ENCODE data around the gene TDRD3.
"Not testable (repeated sequence)": the region's sequence is repeated elsewhere in the genome, so short reads cannot be mapped to it uniquely, and the experiment has no call there.

Gene TDRD3

DNA sequence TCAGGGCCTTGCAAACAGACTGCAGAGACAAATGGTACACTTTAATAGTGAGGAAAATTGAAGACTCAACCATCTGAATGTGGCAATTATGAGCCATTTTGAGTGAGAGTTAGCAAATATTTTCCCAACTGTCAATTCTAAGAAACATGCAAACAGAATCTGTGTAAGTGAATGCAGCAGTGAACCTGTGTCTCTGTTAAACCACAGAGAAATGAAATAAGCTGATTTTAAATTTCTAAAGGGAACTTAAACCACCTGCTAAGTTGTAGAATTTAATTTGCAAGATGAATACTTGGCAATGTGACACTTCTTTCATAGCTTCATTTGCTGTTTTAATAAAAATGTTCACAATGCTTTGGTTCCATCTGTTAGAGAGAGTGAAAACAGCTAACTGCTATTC, 42.0 kb upstream of the TDRD3 start:
- DNase-seq (ENCODE audit: low read depth), result no peak
- TF ChIP-seq, protein P1, sequence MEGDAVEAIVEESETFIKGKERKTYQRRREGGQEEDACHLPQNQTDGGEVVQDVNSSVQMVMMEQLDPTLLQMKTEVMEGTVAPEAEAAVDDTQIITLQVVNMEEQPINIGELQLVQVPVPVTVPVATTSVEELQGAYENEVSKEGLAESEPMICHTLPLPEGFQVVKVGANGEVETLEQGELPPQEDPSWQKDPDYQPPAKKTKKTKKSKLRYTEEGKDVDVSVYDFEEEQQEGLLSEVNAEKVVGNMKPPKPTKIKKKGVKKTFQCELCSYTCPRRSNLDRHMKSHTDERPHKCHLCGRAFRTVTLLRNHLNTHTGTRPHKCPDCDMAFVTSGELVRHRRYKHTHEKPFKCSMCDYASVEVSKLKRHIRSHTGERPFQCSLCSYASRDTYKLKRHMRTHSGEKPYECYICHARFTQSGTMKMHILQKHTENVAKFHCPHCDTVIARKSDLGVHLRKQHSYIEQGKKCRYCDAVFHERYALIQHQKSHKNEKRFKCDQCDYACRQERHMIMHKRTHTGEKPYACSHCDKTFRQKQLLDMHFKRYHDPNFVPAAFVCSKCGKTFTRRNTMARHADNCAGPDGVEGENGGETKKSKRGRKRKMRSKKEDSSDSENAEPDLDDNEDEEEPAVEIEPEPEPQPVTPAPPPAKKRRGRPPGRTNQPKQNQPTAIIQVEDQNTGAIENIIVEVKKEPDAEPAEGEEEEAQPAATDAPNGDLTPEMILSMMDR (IDR thresholded peaks at IDR 0.05; ENCODE audit: control insufficient read depth, extremely low read depth, insufficient read depth), result no peak
- no peak overlapping the region for H3K4me3 ChIP-seq (ENCODE audit: low read depth, low read length)

DNA sequence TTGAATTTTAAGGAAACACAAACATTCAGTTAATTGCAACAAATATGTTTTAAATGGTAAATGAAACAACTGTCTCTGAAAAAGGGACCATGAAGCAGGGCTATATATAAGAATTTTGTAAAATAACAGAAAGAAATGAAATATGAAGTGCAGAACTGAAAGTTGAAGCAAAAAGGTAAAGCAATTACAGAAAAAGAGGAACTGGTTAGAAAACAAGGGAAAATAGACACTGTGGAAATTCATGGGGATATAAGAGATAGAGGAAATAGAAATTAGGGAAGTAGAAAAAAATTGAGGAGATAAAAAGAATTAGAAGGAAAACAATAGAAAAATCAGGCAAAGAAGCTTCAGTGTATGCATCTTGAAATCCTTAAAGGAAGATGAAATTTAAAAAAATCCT, 40.0 kb upstream of the TDRD3 start:
- H3K4me3 ChIP-seq (ENCODE audit: low read depth, low read length), result no peak overlapping the region
- TF ChIP-seq, protein P1 (IDR thresholded peaks at IDR 0.05; ENCODE audit: control insufficient read depth, extremely low read depth, insufficient read depth), result no peak
- no peak for DNase-seq (ENCODE audit: low read depth)

DNA sequence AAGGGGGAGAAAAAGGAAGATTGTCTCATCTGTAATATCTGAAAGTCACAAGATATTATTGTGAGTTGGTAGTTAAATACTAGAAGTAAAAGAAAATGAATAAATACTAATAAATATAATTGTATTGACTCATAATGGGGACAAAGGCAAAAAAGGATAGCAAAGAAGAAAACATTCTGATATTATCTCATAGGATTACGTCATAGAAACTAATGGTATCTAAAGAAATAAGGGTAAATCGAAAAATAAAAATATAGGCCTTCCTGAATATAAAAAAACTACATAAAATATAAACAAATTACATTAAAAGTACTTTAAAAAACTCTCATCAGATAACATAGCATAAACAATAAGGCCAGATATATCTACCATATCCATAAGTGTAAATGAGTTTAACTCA, 38.6 kb upstream of the TDRD3 start:
- TF ChIP-seq, protein P1 (IDR thresholded peaks at IDR 0.05; ENCODE audit: control insufficient read depth, extremely low read depth, insufficient read depth), result no peak
- no peak for DNase-seq (ENCODE audit: low read depth)
- no peak overlapping the region for H3K4me3 ChIP-seq (ENCODE audit: low read depth, low read length)

DNA sequence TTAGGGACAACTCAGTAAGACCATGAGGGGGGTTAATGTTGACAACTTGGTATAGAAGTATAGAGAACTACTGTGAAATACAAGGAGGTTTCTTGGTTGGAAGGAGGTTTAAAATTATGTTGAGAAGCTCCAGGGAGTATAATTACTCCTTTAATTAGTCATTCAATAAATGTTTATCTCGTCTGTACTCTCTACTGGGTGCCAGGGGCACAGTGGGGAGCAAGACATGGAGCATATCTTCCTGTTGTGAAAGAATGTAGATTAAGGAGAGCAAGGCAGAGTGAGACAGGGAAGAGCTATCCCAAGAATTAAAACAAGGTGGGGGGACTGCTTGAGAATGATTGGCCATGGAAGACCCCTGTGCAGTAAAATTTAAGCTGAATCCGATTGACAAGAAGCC, 33.7 kb upstream of the TDRD3 start:
- TF ChIP-seq, protein P1 (IDR thresholded peaks at IDR 0.05; ENCODE audit: control insufficient read depth, extremely low read depth, insufficient read depth), result no peak
- H3K4me3 ChIP-seq (ENCODE audit: low read depth, low read length), result no peak overlapping the region
- DNase-seq (ENCODE audit: low read depth), result no peak

DNA sequence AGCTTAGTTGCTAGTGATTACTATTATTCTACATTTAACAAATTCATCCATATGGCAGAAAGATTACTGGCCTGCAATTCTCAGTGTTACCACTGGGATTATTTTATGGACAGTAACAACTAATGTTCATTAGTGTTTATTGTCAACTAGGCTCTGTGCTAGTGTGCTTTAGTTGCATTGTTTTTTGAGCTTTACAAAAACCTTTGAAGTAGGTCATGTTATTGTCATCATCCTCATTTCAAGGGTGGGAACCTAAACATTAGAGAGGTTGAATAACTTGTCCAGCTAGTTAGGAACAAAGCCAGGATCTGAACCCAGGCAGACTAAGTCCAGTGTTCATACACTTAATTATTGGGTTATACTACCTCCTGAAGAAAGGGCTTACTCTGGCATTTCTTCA, 27.8 kb upstream of the TDRD3 start:
- TF ChIP-seq, protein P1 (IDR thresholded peaks at IDR 0.05; ENCODE audit: control insufficient read depth, extremely low read depth, insufficient read depth), result peak; percentile 37
- no peak overlapping the region for H3K4me3 ChIP-seq (ENCODE audit: low read depth, low read length)
- DNase-seq (ENCODE audit: low read depth), result no peak

DNA sequence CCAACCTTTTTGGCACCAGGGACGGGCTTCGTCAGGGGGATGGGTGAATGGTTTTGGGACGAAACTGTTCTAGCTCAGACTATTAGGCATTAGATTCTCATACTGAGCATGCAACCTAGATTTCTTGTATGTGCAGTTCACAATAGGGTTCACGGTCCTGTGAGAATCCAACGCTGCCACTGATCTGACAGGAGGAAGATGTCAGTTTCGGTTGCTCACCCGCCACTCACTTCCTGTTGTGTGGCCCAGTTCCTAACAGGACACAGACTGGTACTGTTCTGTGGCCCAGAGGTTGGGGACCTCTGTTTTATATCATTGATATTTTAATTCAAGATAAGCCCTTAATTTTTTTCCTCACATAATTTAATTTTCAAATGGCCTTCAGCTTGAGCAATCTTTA, 26.7 kb upstream of the TDRD3 start:
- H3K4me3 ChIP-seq (ENCODE audit: low read depth, low read length), result no peak overlapping the region
- TF ChIP-seq, protein P1 (IDR thresholded peaks at IDR 0.05; ENCODE audit: control insufficient read depth, extremely low read depth, insufficient read depth), result no peak
- DNase-seq (ENCODE audit: low read depth), result no peak

DNA sequence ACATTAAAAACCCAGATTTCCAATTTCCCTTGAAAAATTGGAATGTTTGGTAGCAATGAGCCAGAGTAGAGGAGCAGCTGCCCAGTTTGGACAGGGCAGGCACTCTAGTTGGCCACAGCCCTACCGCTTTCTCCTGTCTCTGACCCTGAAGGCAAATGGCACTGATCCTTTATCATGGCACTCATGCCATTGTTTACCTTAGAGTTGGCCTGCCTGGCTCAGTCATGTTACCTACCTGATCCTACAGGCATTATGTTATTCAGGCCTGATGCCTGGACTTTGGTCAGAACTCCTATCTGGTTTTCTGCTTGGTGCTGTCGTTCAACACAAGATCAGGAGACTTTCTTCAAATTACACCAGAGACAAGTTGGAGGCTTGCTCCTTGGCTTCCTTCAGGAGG, 24.9 kb upstream of the TDRD3 start:
- TF ChIP-seq, protein P1 (IDR thresholded peaks at IDR 0.05; ENCODE audit: control insufficient read depth, extremely low read depth, insufficient read depth), result no peak
- DNase-seq (ENCODE audit: low read depth), result no peak
- no peak overlapping the region for H3K4me3 ChIP-seq (ENCODE audit: low read depth, low read length)

DNA sequence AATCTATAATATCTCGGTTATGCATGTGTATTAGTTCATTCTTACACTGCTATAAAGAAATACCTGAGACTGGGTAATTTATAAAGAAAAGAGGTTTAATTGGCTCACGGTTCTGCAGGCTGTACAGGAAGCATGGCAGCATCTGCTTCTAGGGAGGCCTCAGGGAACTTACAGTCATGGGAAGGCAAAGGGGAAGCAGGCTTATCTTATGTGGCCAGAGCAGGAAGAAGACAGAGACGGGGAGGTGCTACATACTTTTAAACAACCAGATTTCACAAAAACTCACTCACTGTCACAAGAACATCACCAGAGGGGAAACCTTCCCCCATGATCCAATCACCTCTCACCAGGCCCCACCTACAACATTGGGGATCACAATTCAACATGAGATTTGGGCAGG, 17.7 kb upstream of the TDRD3 start:
- not testable (repeated sequence) for DNase-seq (ENCODE audit: low read depth); H3K4me3 ChIP-seq (ENCODE audit: low read depth, low read length)

All from LNCaP clone FGC (cell line).